ENCODE data around the gene SEMA6A.

- TF ChIP-seq REST (IDR thresholded peaks at IDR 0.05; ENCODE audit: borderline replicate concordance) (no peak), REST (CRISPR knock-in tag; IDR thresholded peaks at IDR 0.05; ENCODE audit: low read depth) (no peak), NR2C2 (CRISPR knock-in tag; IDR thresholded peaks at IDR 0.05) (no peak), NR2C2 (tag; IDR thresholded peaks at IDR 0.05) (no peak), CEBPB (tag; IDR thresholded peaks at IDR 0.05) (no peak), GATA2 (CRISPR knock-in tag; IDR thresholded peaks at IDR 0.05) (no peak), HES1 (IDR thresholded peaks at IDR 0.05; ENCODE audit: low read depth) (no peak), MTA3 (IDR thresholded peaks at IDR 0.05; ENCODE audit: borderline replicate concordance) (no peak)
Measured at GRCh38 chr5:116524051-116524904, 50.3 kb downstream of the SEMA6A start.

Measured in K562 (cell line).